HG03520 (cell line): Measurements from ENCODE around the gene TTC32.
"Not testable (repeated sequence)": the region's sequence is repeated elsewhere in the genome, so short reads cannot be mapped to it uniquely, and the experiment has no call there.

Experiments
- ATAC-seq: cut with Tn5 transposase; IDR thresholded peaks from one replicate; pipeline ENCODE4 v1.9.1; 2021; ENCODE audit warnings: mild to moderate bottlenecking, moderate library complexity; ENCODE audit not compliant: unreplicated experiment

The TTC32 gene

DNA sequence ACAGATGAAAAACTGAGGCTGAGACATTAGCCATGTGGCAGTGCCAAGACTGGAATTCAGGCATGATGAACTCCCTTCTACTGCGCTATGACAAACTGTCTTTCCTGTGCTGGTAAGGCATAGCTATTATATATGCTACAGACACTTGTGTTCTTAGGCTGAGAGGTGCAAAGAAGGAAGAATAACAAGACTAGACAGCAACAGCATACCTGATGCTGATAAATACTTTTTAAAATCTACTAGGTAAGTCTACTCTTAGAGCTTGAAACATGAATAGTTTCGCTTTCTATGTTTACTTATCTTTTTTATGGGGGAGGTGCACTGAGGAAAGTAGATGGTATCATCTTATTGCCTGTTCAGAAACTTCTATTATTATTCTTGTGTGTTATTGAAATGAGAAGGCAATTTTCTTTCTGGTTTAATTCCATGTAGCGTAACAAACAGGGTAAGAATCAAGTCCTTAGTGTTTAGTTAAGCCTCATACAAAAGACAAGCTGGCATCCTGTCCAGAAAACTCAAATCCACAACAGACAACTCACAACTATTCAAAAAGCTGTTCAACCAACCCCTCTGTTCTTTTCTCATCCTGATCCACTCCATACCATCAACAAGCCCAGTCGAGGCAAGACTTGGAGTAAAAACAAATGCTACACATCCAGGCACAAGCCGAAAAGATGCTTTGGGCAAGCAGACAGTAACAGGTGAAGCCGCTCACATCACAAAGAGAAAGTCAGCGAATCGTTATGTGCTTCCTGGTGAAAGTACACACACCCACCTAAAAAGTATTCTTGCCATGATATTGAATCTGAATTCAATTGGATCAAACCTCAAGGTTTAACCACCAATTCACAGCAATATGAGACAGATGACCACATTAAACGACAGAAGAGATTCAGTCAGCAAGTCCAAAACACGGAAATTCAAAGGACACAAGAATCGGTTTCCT is 1.5 kb downstream of the TTC32 start:
- peak; percentile 31 for ATAC-seq

DNA sequence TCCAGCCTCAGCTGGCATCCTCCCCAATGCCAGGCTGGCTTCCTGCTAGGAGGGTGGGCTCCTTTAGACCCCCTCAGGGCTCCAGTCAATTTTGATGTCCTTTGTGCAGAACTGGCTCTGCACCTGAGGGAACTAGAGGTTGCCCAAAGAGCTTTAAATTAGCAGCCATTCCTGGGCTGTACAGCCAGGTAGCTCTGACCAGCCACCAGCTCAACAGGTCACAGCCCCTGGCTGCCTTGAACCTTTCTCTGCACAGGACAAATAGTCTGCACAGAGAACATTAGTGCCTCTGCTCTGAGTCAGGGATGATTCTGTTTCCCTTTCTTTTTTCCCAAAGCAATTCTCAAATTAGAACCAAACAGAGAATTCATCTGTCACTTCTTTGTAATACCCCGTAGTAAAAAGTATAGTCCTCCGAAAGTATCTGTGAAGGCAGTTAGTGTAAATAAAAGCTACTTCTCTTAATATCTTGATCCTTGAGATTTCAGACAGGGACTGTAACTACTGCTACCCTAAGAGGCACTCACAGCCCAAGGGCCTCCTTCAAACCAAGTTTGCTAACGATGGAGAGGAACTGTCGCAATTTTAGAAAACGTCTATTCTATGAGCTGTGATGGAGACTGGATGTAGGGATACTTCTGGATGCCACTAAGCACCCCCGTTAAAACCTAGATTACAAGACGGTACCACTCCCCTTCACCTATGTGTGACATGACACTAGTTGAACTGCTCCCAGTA is 3.0 kb downstream of the TTC32 start:
- no peak for ATAC-seq

DNA sequence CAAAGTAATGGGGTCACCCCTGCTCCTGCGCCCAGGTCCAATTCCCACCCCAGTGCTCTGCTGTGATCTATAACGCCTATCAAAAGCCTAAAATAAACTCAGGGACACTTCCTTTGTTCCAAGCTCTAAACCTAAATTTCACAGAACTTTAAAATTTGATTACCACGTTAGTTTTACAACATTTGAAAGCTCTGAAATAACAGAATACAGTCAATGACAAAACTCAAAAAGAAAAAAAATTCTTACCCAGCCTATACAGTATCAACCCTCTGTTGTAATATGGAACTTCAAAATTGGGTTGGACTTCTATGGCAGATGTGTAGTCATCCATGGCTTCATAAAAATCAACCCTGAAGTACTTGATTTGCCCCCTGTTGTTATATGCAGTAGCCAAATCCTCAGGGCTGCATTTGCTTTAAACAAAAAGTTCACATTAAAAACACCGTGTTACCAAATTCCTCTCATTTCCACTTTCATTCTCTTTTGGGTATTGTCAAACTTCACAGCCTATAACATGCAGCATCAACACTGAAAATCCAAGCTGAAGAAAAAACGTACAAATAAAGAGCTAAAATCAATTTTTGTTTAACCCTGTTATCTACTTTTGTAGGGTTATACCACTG is 4.0 kb downstream of the TTC32 start:
- ATAC-seq = no peak

DNA sequence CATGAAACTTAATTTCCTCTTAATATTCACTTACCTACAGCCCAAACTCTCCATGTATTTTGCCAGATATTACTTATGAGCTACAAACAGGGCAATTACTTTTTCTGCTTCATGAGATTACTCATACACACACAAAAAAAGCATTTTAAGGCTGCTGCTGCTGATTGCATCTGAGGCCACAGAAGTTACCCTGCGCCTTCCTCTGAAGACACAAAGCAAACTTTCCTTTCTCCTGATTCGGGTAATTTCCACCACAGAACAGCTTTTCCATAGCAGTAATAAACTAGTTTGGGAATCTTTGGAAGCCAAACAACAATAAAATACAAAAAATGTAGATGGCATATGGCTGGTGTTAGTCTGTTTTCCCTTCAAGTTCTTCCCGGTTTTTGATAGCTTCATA is 6.2 kb downstream of the TTC32 start:
- no peak for ATAC-seq

DNA sequence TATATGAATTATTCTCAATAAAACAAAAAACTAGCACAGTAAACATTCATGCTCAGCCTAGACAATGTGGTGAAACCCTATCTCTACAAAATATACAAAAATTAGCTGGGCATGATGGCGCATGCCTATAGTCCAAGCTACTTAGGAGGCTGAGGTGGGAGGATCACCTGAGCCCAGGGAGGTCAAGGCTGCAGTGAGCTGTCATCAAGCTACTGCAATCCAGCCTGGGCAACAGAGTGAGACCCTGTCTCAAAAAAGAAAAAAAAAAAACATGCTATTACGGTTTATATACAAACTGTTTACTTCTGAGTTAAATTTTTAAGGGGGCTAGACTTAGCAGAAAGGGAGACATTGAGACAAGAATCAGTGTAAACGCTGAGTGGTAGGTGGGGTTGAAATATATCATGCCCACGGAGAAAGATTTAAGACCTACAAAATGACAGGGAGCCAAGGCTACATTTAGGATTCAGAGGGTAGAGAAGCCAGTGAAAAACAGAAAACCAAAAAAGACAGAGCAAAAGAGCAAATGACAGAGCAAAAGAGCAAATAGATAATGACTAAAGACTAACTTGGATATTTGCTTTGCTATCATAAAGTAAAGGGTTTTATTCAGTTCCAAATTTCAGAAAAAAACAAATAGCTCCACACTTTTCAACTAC is 7.5 kb downstream of the TTC32 start:
- no peak for ATAC-seq

DNA sequence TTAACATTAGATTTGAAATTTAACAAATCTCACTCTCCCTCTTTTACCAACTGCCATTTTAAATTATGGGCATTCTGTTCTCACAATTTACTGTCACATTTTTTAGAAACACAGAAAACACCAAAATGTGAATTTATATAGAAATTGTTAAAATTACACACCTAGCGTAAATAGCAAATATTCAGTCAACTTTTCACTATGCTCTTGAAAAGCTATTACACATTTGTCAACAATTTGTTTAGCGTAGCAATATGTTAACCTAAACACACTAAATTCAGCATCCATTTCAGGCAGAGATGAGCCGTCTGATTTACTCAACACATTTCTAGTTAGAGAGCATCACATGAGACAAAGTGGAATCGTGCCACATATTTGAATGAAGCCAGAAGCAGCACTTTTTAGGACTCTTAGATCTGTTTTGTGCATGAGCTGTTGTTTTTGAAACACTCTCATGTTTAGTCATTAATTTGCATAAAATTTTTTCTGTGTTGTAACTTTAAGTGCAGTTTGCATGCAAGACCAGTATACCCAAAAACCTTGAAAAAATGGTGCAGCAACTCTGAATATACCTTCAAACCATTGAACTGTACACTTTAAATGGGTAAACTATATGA is 8.2 kb downstream of the TTC32 start:
- peak; percentile 78 for ATAC-seq

DNA sequence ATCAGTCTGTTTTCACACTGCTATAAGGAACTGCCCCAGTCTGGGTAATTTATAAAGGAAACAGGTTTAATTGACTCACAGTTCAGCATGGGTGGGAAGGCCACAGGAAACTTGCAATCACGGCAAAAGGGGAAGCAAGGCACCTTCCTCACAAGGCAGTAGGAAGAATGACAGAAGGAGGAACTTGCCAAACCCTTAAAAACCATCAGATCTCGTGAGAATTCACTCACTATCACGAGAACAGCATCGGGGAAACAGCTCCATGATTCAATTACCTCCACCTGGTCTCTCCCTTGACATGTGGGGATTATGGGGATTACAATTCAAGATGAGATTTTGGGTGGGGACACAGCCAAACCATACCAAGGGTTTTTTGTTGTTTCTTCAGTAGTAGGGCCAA is 9.8 kb downstream of the TTC32 start:
- not testable (repeated sequence) for ATAC-seq

DNA sequence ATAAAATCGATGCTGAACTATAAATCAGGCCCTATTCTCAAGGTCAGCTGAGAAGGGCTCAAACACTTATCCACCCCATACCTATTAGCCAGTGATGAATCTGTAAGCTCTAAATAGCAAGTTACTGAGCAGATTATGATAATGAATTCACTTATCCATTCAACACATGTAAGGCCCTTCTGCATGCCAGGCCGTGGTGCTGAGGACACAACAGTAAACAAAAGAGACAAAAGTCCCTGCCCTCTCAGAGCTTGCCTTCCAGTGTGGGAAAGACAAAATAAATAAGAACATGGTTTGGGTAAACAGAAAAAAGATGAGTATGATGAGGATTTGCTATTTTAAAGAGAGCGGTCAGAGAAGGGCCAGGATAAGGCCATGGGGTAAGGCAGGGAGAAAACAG is 11.7 kb downstream of the TTC32 start:
- no peak for ATAC-seq

DNA sequence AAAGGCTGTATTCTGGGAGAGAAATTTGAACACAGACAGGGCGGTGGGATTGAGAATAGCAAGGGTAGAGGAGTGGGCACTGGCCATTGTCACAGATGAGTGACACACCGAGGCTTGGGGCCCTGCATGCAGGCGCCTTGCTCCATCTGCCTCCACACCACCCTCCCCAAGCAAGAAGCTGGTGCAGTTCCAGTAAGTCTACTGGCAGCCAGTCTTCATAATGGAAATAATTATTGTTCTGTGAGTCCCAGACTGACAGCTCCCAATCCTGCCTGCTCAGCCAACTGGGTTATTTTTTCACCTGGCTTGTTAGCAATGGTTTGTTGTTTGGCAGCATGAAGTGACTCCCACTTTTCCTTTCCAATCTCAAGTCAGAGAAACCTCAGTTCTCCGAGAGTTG is 13.0 kb downstream of the TTC32 start:
- ATAC-seq = no peak

DNA sequence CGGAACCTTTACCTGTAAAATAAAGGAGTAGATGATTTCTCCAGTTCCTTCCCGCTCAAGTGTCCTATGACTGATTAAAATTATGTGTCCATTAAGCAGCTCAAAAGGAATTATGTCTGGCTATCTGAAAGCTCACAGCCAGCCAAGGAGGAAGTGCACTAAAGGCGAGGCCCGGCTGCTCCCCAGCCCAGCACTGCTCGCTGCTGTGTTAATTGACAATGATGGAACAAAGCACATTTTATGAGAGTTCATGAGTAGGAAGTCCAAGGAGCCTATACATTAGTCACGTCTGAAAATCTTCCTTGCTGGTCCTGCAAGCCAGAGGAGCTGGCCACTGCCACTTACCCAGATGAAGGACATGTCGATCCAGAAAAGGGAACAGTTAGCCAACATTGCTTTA is 14.3 kb downstream of the TTC32 start:
- ATAC-seq = no peak

DNA sequence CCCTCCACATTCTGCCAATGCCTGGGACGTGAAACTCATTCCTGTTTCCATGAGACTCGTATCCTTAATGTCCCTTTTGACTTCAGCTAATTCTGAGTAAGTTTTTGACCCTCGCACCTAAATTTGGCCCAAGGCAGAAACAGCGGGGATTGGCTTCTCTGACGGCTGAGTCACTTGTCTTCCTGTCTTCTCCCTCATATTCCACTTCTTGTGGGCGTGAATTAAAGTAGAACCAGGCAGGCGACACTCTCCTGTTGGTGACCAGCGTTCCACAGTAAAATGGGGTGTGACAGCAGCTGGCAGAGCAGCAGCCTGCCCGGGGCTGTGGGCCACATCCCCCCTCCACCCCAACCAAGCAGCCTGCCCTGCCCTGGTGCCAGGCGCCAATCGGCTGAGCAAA is 15.5 kb downstream of the TTC32 start:
- ATAC-seq = no peak

DNA sequence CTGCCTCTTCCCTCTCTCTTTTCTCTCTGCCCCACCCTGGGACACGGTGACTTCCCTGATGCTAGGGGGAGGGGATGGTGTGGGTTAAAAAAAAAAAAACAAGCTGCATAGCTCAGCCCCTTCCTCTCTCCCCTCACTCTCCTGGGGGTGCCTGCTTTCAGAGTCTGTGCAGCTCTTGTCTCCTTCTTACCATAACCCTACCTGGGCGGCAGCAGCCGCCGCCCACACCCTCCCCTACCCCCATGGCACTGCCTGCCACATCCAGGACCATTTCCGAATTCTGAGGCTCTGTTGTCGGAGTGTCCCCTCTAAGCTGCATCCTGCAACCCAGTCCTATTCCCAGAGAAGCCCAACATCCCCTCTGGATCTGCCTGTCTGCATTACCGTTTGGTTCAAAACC is 16.0 kb downstream of the TTC32 start:
- ATAC-seq = no peak

DNA sequence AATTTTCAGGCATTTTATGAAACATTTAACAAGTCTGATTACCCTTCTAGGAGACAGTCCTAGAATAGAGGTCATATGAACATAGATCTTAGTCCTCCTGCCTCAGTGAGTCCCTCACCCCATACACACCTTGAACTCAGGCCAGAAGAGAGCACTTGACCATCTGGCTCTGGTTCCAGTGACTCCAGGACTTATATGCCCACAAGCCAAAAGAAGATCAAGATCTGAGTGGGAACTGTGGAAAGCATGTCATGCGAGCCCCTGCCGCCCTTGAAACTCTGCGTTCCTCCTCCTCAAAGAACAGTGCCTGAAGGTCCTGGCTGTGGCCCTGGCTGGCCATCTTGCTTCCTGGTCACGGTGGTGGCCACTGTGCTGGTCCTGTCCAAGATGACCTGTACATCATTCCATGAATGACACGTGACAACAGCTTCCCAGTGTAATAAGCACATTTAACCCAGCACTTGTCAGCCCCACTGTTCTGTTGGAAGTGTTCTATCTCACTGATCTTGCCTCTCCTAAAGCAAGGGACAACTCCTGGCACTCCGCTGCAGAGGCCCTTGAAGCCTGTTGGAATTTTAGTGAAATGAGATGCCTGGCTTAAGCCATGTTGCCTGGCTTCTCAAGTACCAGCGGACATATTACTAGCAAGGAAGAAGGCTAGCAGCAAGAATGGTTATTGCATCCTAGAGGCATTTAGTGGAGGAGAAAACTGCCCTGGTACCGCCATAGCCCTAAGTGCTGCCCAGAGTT is 17.6 kb downstream of the TTC32 start:
- no peak for ATAC-seq

DNA sequence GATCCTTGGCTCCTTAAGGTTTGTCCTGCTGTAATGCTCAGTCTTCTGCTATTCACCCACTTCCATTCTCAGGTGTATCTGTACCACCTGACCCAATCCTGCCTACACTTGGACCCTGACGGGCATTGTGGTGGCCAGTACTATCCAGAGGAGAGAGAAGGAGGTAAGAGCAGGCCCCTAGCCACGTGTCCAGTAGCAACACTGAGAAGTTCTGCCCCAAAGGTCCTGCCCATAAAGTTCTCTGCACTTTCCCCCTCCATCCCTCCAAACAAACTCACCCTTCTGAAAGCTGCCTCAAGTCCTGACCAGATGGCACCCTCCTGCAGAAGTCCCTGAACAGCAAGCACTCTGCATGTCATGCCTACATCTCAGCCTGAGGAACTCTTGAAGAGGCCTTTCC is 18.3 kb downstream of the TTC32 start:
- ATAC-seq = no peak

DNA sequence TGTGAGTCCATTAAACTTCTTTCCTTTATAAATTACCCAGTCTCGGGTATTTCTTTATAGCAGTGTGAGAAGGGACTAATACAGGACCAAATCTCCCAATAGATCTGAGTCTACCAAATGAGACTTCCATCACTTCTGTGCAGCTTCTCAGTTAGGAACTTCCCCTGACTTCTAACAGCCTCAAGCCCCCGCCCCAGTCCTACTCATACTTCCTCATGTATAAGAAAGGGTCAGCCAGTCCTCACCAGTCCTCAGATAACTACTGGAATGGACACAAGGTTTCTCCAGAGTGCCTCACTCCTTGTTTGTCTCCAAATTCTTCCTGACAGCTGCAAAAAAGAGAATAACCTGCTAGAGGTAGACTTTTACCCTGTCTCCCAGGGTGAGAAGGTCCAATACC is 19.5 kb downstream of the TTC32 start:
- no peak for ATAC-seq

DNA sequence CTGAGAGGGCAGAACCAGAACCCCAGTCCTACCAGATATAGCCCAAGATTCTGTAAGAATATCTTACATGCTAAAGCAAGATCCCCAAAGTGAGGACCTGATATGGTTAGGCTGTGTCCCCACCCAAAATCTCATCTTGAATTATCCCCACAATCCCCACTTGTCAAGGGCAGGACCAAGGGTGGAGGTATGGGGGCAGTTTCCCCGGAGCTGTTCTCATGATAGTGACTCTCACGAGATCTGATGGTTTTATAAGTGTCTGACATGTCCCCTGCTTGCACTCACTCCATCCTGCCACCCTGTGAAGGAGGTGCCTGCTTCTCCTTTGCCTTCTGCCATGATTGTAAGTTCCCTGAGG is 19.9 kb downstream of the TTC32 start:
- no peak for ATAC-seq

DNA sequence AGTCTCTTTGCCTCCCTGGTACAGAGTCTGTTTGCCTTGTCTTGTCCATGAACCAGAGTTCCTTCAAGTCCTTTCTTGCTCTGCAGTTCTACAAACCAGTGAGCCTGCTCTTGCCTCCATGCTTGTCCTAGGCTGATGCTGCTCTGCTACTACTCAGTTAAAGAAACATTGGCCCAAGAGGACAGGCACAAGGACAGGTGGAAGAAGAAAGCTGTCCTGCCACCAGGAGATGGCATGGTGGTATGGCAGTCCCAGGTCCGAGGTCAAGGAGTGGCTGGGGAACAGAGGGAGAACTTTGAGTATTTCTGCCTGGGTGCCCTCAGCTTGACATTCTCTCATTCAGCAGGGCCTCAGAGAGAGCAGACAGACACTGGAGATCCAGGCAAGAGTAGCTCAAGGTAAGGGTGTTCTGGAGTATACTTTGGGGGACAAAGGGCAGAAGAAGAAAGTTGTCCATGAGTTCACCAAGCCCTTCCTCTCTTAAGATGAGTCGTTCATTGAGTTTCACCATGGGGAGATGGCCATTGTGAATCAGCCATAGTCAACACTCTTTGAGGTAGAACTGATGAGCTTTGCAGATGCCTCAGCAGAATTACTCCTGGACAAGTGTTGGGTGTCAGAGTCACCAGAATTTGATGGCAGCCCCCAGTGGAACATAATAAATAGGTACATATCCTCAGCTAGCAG is 20.4 kb downstream of the TTC32 start:
- ATAC-seq = no peak

DNA sequence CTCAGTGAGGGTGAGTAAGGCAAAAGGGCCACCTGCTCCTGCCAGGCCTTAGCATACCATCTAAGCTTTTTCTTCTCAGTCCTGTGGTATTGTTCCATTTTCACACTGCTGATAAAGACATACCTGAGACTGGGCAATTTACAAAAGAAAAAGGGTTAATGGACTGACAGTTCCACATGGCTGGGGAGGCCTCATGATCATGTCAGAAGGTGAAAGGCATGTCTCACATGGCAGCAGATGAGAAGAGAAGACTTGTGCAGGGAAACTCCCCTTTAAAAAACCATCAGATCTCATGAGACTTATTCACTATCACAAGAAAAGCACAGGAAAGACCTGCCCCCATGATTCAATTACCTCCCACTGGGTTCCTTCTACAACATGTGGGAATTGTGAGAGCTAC is 21.6 kb downstream of the TTC32 start:
- ATAC-seq = not testable (repeated sequence)

DNA sequence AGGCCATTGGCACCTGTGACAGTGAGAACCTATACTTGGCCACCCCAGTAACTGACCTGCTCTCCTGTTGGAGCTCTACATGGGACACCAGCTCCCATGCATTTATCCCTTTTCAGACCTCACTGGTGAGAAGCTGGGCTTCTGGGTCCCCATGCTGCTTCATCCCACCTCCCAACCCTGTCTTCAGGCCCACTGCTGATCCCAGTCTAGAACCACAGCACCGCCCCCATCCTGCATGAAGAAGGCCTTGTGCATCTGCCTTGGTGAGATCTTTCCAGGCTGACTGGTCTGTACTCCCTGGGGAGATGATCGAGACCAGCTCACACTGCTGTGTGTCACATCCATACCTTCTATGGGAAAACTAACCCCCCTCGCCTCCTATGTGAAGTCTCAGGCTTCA is 22.7 kb downstream of the TTC32 start:
- ATAC-seq = no peak
